GM12874 (cell line): ENCODE data around the gene FGD4.

Experiments used
- CTCF ChIP-seq: IDR thresholded peaks from 2 replicates; pipeline ENCODE4 v1.5.1; 2011; ENCODE audit warnings: low read depth, mild to moderate bottlenecking, control low read depth, low read length, moderate library complexity; ENCODE audit not compliant: insufficient read depth

Gene FGD4

GRCh38 chr12:32490801-32491200 is 91.4 kb downstream of the FGD4 start:
- TF ChIP-seq CTCF: no peak

- no peak for TF ChIP-seq CTCF
Measured at GRCh38 chr12:32493282-32493681, 93.9 kb downstream of the FGD4 start.

- no peak for TF ChIP-seq CTCF
Measured at GRCh38 chr12:32494656-32495055, 95.3 kb downstream of the FGD4 start.

- no peak for TF ChIP-seq CTCF
Measured at GRCh38 chr12:32496946-32497345, 97.6 kb downstream of the FGD4 start.

- TF ChIP-seq CTCF: no peak
Measured at GRCh38 chr12:32497864-32498263, 98.5 kb downstream of the FGD4 start.

- TF ChIP-seq CTCF: no peak
Measured at GRCh38 chr12:32499048-32499447, 99.7 kb downstream of the FGD4 start.

GRCh38 chr12:32501835-32502333 is 102.5 kb downstream of the FGD4 start:
- TF ChIP-seq CTCF: no peak
